SK-N-MC (cell line): Measurements from ENCODE around the gene LSP1.

Experiments used
- DNase-seq: peaks from one replicate; pipeline ENCODE4 v3.0.0-alpha.2; 2011; ENCODE audit warnings: low read depth, low spot score
- H3K27ac ChIP-seq: fragments of 200-600 bp; sonication (generic); 2 replicates; pipeline ENCODE4 v1.5.1; 2016; ENCODE audit warnings: mixed run types
- H3K36me3 ChIP-seq: fragments of 200-600 bp; sonication (generic); 2 replicates; pipeline ENCODE4 v1.6.1; 2017; ENCODE audit warnings: antibody characterized with exemption, low read length, mixed read lengths; ENCODE audit not compliant: insufficient read depth
- H3K4me3 ChIP-seq: fragments of 200-600 bp; sonication (generic); 2 replicates; pipeline ENCODE4 v1.5.1; 2016
- H3K9ac ChIP-seq: fragments of 200-600 bp; sonication (generic); 2 replicates; pipeline ENCODE4 v1.8.0; 2017; ENCODE audit warnings: mixed run types, mixed read lengths; ENCODE audit not compliant: insufficient read length
- H3K9me3 ChIP-seq: fragments of 200-600 bp; sonication (generic); 2 replicates; pipeline ENCODE4 v1.6.1; 2017; ENCODE audit warnings: low read depth, mild to moderate bottlenecking, antibody characterized with exemption, low read length, moderate library complexity, mixed read lengths
- EZH2 ChIP-seq: fragments of 200-600 bp; sonication (generic); IDR thresholded peaks from one replicate; pipeline ENCODE4 v1.6.1; 2017; ENCODE audit warnings: antibody characterized with exemption
- FOXP2 ChIP-seq: optimal IDR thresholded peaks from 2 replicates; pipeline ENCODE3; 2011; ENCODE audit warnings: mild to moderate bottlenecking, moderate library complexity; ENCODE audit not compliant: insufficient read depth; ENCODE audit errors: extremely low read length, control extremely low read depth
- POLR2AphosphoS5 ChIP-seq: IDR thresholded peaks from 2 replicates; pipeline ENCODE4 v1.6.1; 2012; ENCODE audit warnings: mild to moderate bottlenecking, low read depth, low read length, borderline replicate concordance

LSP1 gene

GRCh38 chr11:1851468-1852180 is 1.3 kb upstream of the LSP1 start:
- H3K9me3 ChIP-seq, result no peaks in the 10 kb centered on the region
- no peak overlapping the region for H3K9ac ChIP-seq
- TF ChIP-seq POLR2AphosphoS5, result no peak
- TF ChIP-seq FOXP2, result no peak
- no peak for TF ChIP-seq EZH2
- no peak overlapping the region for H3K4me3 ChIP-seq
- no peaks in the 10 kb centered on the region for H3K36me3 ChIP-seq
- DNase-seq, result no peak
- H3K27ac ChIP-seq, result no peak overlapping the region

GRCh38 chr11:1852271-1852876 is 510 bp upstream of the LSP1 start:
- Histone ChIP-seq H3K36me3 (no peaks in the 10 kb centered on the region), H3K27ac (no peak overlapping the region), H3K4me3 (no peak overlapping the region), H3K9ac (no peak overlapping the region), H3K9me3 (no peaks in the 10 kb centered on the region)
- DNase-seq, result no peak
- TF ChIP-seq EZH2 (no peak), FOXP2 (no peak), POLR2AphosphoS5 (no peak)

GRCh38 chr11:1853376-1854131 is 670 bp downstream of the LSP1 start:
- Histone ChIP-seq H3K9ac (no peak overlapping the region), H3K4me3 (no peak overlapping the region), H3K9me3 (no peaks in the 10 kb centered on the region), H3K27ac (no peak overlapping the region), H3K36me3 (no peaks in the 10 kb centered on the region)
- no peak for DNase-seq
- TF ChIP-seq EZH2 (no peak), FOXP2 (no peak), POLR2AphosphoS5 (no peak)

GRCh38 chr11:1854132-1854948 is 1.5 kb downstream of the LSP1 start:
- no peak overlapping the region for H3K9ac ChIP-seq
- H3K9me3 ChIP-seq, result no peaks in the 10 kb centered on the region
- TF ChIP-seq POLR2AphosphoS5, result no peak
- no peak overlapping the region for H3K27ac ChIP-seq
- no peaks in the 10 kb centered on the region for H3K36me3 ChIP-seq
- H3K4me3 ChIP-seq, result no peak overlapping the region
- no peak for DNase-seq

- H3K27ac ChIP-seq, result no peak overlapping the region
- H3K9me3 ChIP-seq, result no peaks in the 10 kb centered on the region
- H3K9ac ChIP-seq, result no peak overlapping the region
- no peak for DNase-seq
- TF ChIP-seq POLR2AphosphoS5 (no peak), EZH2 (no peak), FOXP2 (no peak)
- H3K4me3 ChIP-seq, result no peak overlapping the region
- no peaks in the 10 kb centered on the region for H3K36me3 ChIP-seq
Observed at GRCh38 chr11:1854949-1855885, 2.3 kb downstream of the LSP1 start.

- no peaks in the 10 kb centered on the region for H3K36me3 ChIP-seq
- no peak overlapping the region for H3K9ac ChIP-seq
- no peak overlapping the region for H3K27ac ChIP-seq
- H3K4me3 ChIP-seq, result no peak overlapping the region
- no peak for DNase-seq
- TF ChIP-seq FOXP2 (no peak), POLR2AphosphoS5 (no peak), EZH2 (no peak)
- H3K9me3 ChIP-seq, result no peaks in the 10 kb centered on the region
Observed at GRCh38 chr11:1855886-1856265, 3.0 kb downstream of the LSP1 start.

GRCh38 chr11:1856306-1857005 is 3.6 kb downstream of the LSP1 start:
- Histone ChIP-seq H3K27ac (no peak overlapping the region), H3K4me3 (no peak overlapping the region), H3K36me3 (no peaks in the 10 kb centered on the region), H3K9me3 (no peaks in the 10 kb centered on the region), H3K9ac (no peak overlapping the region)
- DNase-seq, result no peak
- TF ChIP-seq POLR2AphosphoS5 (no peak), FOXP2 (no peak), EZH2 (no peak)
